ENCODE results near the gene CSAD. TPM values are rescaled to one million over a fixed set of nuclear protein-coding genes. Genes with fewer than 3 reads are reported as not detected.

CSAD gene
- total and polyA plus RNA-seq, 4 donors: 21.7 to 48.8 (median 33.3) TPM

GRCh38 chr12:53147181-53147580 is 33.5 kb downstream of the CSAD start:
- DNase-seq (no peak), ATAC-seq (ENCODE audit: insufficient read depth, low FRiP score) (no peak)
- H3K9ac ChIP-seq (ENCODE audit: insufficient read depth in 1 of 2, low read length in 2 of 2): no peak overlapping the region
- H3K4me1 ChIP-seq (ENCODE audit: control insufficient read depth in 5 of 5, insufficient read depth in 5 of 5, low read length in 5 of 5): no peaks in the 10 kb centered on the region
- no peaks in the 10 kb centered on the region for H3K27me3 ChIP-seq (ENCODE audit: control insufficient read depth in 3 of 3, insufficient read depth in 3 of 3, low read length in 2 of 3)
- TF ChIP-seq CTCF (IDR thresholded peaks at IDR 0.05; ENCODE audit: control extremely low read depth, extremely low read depth): no peak
- 90 to 92% methylated on average over 5 of the region's 5 CpGs for WGBS, 2 donors
- no peaks in the 10 kb centered on the region for H3K9me3 ChIP-seq (ENCODE audit: control insufficient read depth in 4 of 4, insufficient read depth in 3 of 4, low read length in 3 of 4)
- no peak overlapping the region for H3K27ac ChIP-seq (ENCODE audit: low read depth in 1 of 2, low read length in 1 of 2)
- H3K4me3 ChIP-seq: no peak overlapping the region
- no peaks in the 10 kb centered on the region for H3K36me3 ChIP-seq (ENCODE audit: control insufficient read depth in 4 of 4, insufficient read depth in 4 of 4, low read length in 4 of 4)

GRCh38 chr12:53145383-53146260 is 35.1 kb downstream of the CSAD start:
- no peak overlapping the region for H3K4me3 ChIP-seq
- WGBS, 2 donors: 90 to 92% methylated on average over 5 of the region's 5 CpGs
- no peak overlapping the region for H3K27ac ChIP-seq (ENCODE audit: low read depth in 1 of 2, low read length in 1 of 2)
- no peaks in the 10 kb centered on the region for H3K9me3 ChIP-seq (ENCODE audit: control insufficient read depth in 4 of 4, insufficient read depth in 3 of 4, low read length in 3 of 4)
- DNase-seq (no peak), ATAC-seq (ENCODE audit: insufficient read depth, low FRiP score) (no peak)
- H3K9ac ChIP-seq (ENCODE audit: insufficient read depth in 1 of 2, low read length in 2 of 2): no peak overlapping the region
- no peaks in the 10 kb centered on the region for H3K4me1 ChIP-seq (ENCODE audit: control insufficient read depth in 5 of 5, insufficient read depth in 5 of 5, low read length in 5 of 5)
- no peaks in the 10 kb centered on the region for H3K36me3 ChIP-seq (ENCODE audit: control insufficient read depth in 4 of 4, insufficient read depth in 4 of 4, low read length in 4 of 4)
- no peaks in the 10 kb centered on the region for H3K27me3 ChIP-seq (ENCODE audit: control insufficient read depth in 3 of 3, insufficient read depth in 3 of 3, low read length in 2 of 3)
- no peak for TF ChIP-seq CTCF (IDR thresholded peaks at IDR 0.05; ENCODE audit: control extremely low read depth, extremely low read depth)

DNA sequence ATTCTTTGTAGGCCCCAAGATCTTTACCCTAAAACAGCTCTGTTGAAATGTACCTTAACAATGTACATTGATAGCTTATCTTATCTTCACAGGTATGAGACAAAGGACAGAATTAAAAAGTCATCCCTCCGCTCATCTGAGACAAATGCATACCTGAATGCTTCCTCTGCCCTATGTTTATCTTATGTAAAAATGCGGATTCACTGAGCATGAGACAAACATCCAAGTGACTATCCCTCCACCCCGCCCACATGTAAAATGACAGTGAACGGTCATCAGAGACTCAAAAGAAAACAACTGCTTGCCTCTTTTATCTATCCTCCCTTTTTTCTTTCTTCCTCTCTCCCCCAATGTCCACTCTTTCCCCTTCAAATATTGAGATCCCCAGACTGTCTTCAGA is 37.4 kb downstream of the CSAD start:
- no peak overlapping the region for H3K9ac ChIP-seq (ENCODE audit: insufficient read depth in 1 of 2, low read length in 2 of 2)
- no peaks in the 10 kb centered on the region for H3K36me3 ChIP-seq (ENCODE audit: control insufficient read depth in 4 of 4, insufficient read depth in 4 of 4, low read length in 4 of 4)
- no peak overlapping the region for H3K4me3 ChIP-seq
- no peaks in the 10 kb centered on the region for H3K27me3 ChIP-seq (ENCODE audit: control insufficient read depth in 3 of 3, insufficient read depth in 3 of 3, low read length in 2 of 3)
- H3K4me1 ChIP-seq (ENCODE audit: control insufficient read depth in 5 of 5, insufficient read depth in 5 of 5, low read length in 5 of 5): no peaks in the 10 kb centered on the region
- WGBS, 2 donors: 87% methylated on average over 4 of the region's 4 CpGs
- no peak for TF ChIP-seq CTCF (IDR thresholded peaks at IDR 0.05; ENCODE audit: control extremely low read depth, extremely low read depth)
- H3K9me3 ChIP-seq (ENCODE audit: control insufficient read depth in 4 of 4, insufficient read depth in 3 of 4, low read length in 3 of 4): no peaks in the 10 kb centered on the region
- no peak overlapping the region for H3K27ac ChIP-seq (ENCODE audit: low read depth in 1 of 2, low read length in 1 of 2)
- DNase-seq (no peak), ATAC-seq (ENCODE audit: insufficient read depth, low FRiP score) (no peak)

Data from lung (tissue), 12 donors.